B cell (primary cell): ENCODE measurements around the gene FAM107A. TPM values are rescaled to one million over a fixed set of nuclear protein-coding genes. Genes with fewer than 3 reads are reported as not detected.

Experiments
- ATAC-seq: fragments of 200-7000 bp; cut with Tn5 transposase; one replicate; pipeline ENCODE4 v1.10.0; 2021; ENCODE audit warnings: low read depth, mild to moderate bottlenecking, moderate number of reproducible peaks, moderate library complexity
- CTCF ChIA-PET: fragments of 350-600 bp; sonication (Branson Sonifier 250); formaldehyde crosslinking; loops from one replicate; lab custom pipeline; 2021; ENCODE audit warnings: antibody characterized with exemption, inconsistent platforms; lab: Charles Lee
- POLR2A ChIA-PET: fragments of 350-600 bp; sonication (Branson Sonifier 250); formaldehyde crosslinking; loops from one replicate; lab custom pipeline; 2021; ENCODE audit warnings: antibody characterized with exemption; lab: Charles Lee
- DNase-seq: peaks from one replicate; pipeline ENCODE4 v3.0.0; 2013
- H2AFZ ChIP-seq: 2 replicates; pipeline ENCODE4 v1.6.1; 2012; ENCODE audit warnings: mild to moderate bottlenecking, low read depth, low read length; ENCODE audit not compliant: insufficient read depth, poor library complexity, severe bottlenecking
- H3K27ac ChIP-seq, 2 donors: 1 replicate in 1 of 2; 2 replicates in 1 of 2; pipeline ENCODE4 v1.5.1; 2012 to 2013; ENCODE audit warnings: low read length in 2 of 2, mild to moderate bottlenecking in 2 of 2, moderate library complexity in 1 of 2
- H3K27me3 ChIP-seq, 4 experiments: fragments of 200-600 bp in 1 of 4; sonication (generic) in 1 of 4; replicated peaks in 1 of 4; 1 replicate in 2 of 4; 2 replicates in 2 of 4; pipeline versions ENCODE4 v1.6.1 to v1.7.0; 2013 to 2016; ENCODE audit warnings: low read length in 3 of 4, mild to moderate bottlenecking in 2 of 4, mixed read lengths in 1 of 4, moderate library complexity in 1 of 4; ENCODE audit not compliant: insufficient read depth in 4 of 4, control insufficient read depth in 3 of 4; ENCODE audit errors: control extremely low read depth in 1 of 4
- H3K36me3 ChIP-seq, 2 experiments: replicated peaks in 1 of 2; 1 replicate in 1 of 2; 2 replicates in 1 of 2; pipeline versions ENCODE4 v1.6.1 to v1.7.1; 2013; ENCODE audit warnings: low read length in 1 of 2; ENCODE audit not compliant: insufficient read depth in 2 of 2, control insufficient read depth in 1 of 2; ENCODE audit errors: control extremely low read depth in 1 of 2, extremely low read depth in 1 of 2
- H3K4me1 ChIP-seq, 2 donors: fragments of 200-600 bp in 1 of 2; sonication (generic) in 1 of 2; 1 replicate in 1 of 2; 2 replicates in 1 of 2; pipeline versions ENCODE4 v1.5.1 to v1.6.1; 2013 to 2017; ENCODE audit warnings: low read length in 2 of 2; ENCODE audit not compliant: control insufficient read depth in 2 of 2, insufficient read depth in 2 of 2
- H3K4me2 ChIP-seq: replicated peaks from 2 replicates; pipeline ENCODE3; 2012; ENCODE audit warnings: mild to moderate bottlenecking, low read depth, low read length; ENCODE audit not compliant: poor library complexity, severe bottlenecking
- H3K4me3 ChIP-seq, 5 experiments: fragments of 200-600 bp in 1 of 5; sonication (generic) in 1 of 5; 1 replicate in 3 of 5; 2 replicates in 2 of 5; pipeline versions ENCODE4 v1.5.1 to v1.7.0; 2011 to 2016; ENCODE audit warnings: low read length in 4 of 5, mild to moderate bottlenecking in 4 of 5, low read depth in 2 of 5, control low read depth in 1 of 5, moderate library complexity in 1 of 5; ENCODE audit not compliant: insufficient read depth in 1 of 5; ENCODE audit errors: control extremely low read depth in 1 of 5, extremely low read depth in 1 of 5
- H3K79me2 ChIP-seq: fragments of 200-600 bp; sonication (generic); one replicate; pipeline ENCODE4 v1.6.0; 2016; ENCODE audit warnings: low read length; ENCODE audit not compliant: control insufficient read depth, insufficient read depth
- H3K9ac ChIP-seq: fragments of 200-600 bp; sonication (generic); 2 replicates; pipeline ENCODE4 v1.6.1; 2017; ENCODE audit warnings: mild to moderate bottlenecking, low read length, moderate library complexity
- H3K9me3 ChIP-seq, 3 donors: one replicate each; pipeline versions ENCODE4 v1.6.1 to v1.7.1; 2013; ENCODE audit warnings: low read length in 2 of 3; ENCODE audit not compliant: control insufficient read depth in 2 of 3, insufficient read depth in 1 of 3; ENCODE audit errors: control extremely low read depth in 1 of 3
- H4K20me1 ChIP-seq: 2 replicates; pipeline ENCODE4 v1.6.0; 2012; ENCODE audit warnings: mild to moderate bottlenecking, low read length; ENCODE audit not compliant: insufficient read depth, control insufficient read depth, poor library complexity, severe bottlenecking
- H3K27ac Mint-ChIP-seq: one replicate; pipeline ENCODE4 v1.8.0; 2021; ENCODE audit warnings: mixed read lengths
- H3K27me3 Mint-ChIP-seq: one replicate; pipeline ENCODE4 v1.8.0; 2021; ENCODE audit warnings: mixed read lengths
- H3K4me1 Mint-ChIP-seq: one replicate; pipeline ENCODE4 v1.8.0; 2021; ENCODE audit warnings: mixed read lengths
- H3K4me3 Mint-ChIP-seq: one replicate; pipeline ENCODE4 v1.8.0; 2021; ENCODE audit warnings: mixed read lengths
- H3K9me3 Mint-ChIP-seq: one replicate; pipeline ENCODE4 v1.8.0; 2022; ENCODE audit warnings: mixed read lengths; ENCODE audit not compliant: insufficient read depth
- EZH2 ChIP-seq: IDR thresholded peaks from 2 replicates; pipeline ENCODE4 v1.6.1; 2012; ENCODE audit warnings: borderline replicate concordance, low read depth, mild to moderate bottlenecking, moderate library complexity, low read length; ENCODE audit not compliant: insufficient read depth, poor library complexity, severe bottlenecking
- WGBS: methylation state at CpG from one replicate; pipeline ENCODE4 v1.1.5; 2013; ENCODE audit warnings: missing lambda C conversion rate; ENCODE audit not compliant: insufficient coverage; 5-methylcytosine and 5-hydroxymethylcytosine counted together
- intact Hi-C: fragments of 100-400 bp; cut with micrococcal nuclease; formaldehyde crosslinking; loops from one replicate; pipeline ENCODE4 v1.10.0; 2022
- polyA plus RNA-seq: library from polyadenylated mRNA; depleted of rRNA; stranded (reverse); fragments of >200 nt; gene quantifications from 2 replicates; pipeline ENCODE4 v1.2.3, GENCODE V29; 2012
- total RNA-seq, 2 donors: library from RNA; stranded (reverse); fragments of 120-200 nt in 1 of 2; gene quantifications; 1 replicate in 1 of 2; 2 replicates in 1 of 2; pipeline versions ENCODE4 v1.2.3 to v1.2.4, GENCODE V29; 2013 to 2022
- TF ChIP-seq, protein P1 (sequence below): fragments of 200-600 bp; IDR thresholded peaks from one replicate; pipeline ENCODE4 v1.8.0; 2022; ENCODE audit warnings: antibody characterized with exemption, mild to moderate bottlenecking

FAM107A gene
- total and polyA plus RNA-seq, 2 donors (not counting 1 experiment from before 2014, with no cell fraction given), result not detected

- no peak overlapping the region for H3K4me3 Mint-ChIP-seq
- no peaks in the 10 kb centered on the region for H3K79me2 ChIP-seq
- no peak for TF ChIP-seq EZH2
- TF ChIP-seq, protein P1, sequence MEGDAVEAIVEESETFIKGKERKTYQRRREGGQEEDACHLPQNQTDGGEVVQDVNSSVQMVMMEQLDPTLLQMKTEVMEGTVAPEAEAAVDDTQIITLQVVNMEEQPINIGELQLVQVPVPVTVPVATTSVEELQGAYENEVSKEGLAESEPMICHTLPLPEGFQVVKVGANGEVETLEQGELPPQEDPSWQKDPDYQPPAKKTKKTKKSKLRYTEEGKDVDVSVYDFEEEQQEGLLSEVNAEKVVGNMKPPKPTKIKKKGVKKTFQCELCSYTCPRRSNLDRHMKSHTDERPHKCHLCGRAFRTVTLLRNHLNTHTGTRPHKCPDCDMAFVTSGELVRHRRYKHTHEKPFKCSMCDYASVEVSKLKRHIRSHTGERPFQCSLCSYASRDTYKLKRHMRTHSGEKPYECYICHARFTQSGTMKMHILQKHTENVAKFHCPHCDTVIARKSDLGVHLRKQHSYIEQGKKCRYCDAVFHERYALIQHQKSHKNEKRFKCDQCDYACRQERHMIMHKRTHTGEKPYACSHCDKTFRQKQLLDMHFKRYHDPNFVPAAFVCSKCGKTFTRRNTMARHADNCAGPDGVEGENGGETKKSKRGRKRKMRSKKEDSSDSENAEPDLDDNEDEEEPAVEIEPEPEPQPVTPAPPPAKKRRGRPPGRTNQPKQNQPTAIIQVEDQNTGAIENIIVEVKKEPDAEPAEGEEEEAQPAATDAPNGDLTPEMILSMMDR, result no peak
- H3K9ac ChIP-seq, result no peak overlapping the region
- H3K36me3 ChIP-seq, result no peaks in the 10 kb centered on the region
- peaks cover 3% of the 10 kb centered on the region for H3K27me3 Mint-ChIP-seq
- H4K20me1 ChIP-seq, result no peaks in the 10 kb centered on the region
- H3K9me3 ChIP-seq, result no peaks in the 10 kb centered on the region
- intact Hi-C loops, result no loop called here
- POLR2A ChIA-PET, result no interaction called here
- no peaks in the 10 kb centered on the region for H3K9me3 Mint-ChIP-seq
- H3K27ac ChIP-seq, result no peak overlapping the region
- H3K4me2 ChIP-seq, result no peak overlapping the region
- CTCF ChIA-PET, result interaction anchor here (1.1 to 2.5 kb wide), 2 partner anchors 8 to 54 kb away, joined by 4 to 9 read pairs; no protein-coding TSS in a partner anchor
- no peak for ATAC-seq
- no peaks in the 10 kb centered on the region for H3K4me1 Mint-ChIP-seq
- no peak overlapping the region for H2AFZ ChIP-seq
- 100% methylated on average over 2 of the region's 4 CpGs for WGBS
- no peak overlapping the region for H3K27ac Mint-ChIP-seq
- no peak overlapping the region for H3K4me3 ChIP-seq
- no peak for DNase-seq
- no peaks in the 10 kb centered on the region for H3K4me1 ChIP-seq
- H3K27me3 ChIP-seq, result no peaks in the 10 kb centered on the region
Observed at GRCh38 chr3:58622436-58622835, 45.2 kb upstream of the FAM107A start.

DNA sequence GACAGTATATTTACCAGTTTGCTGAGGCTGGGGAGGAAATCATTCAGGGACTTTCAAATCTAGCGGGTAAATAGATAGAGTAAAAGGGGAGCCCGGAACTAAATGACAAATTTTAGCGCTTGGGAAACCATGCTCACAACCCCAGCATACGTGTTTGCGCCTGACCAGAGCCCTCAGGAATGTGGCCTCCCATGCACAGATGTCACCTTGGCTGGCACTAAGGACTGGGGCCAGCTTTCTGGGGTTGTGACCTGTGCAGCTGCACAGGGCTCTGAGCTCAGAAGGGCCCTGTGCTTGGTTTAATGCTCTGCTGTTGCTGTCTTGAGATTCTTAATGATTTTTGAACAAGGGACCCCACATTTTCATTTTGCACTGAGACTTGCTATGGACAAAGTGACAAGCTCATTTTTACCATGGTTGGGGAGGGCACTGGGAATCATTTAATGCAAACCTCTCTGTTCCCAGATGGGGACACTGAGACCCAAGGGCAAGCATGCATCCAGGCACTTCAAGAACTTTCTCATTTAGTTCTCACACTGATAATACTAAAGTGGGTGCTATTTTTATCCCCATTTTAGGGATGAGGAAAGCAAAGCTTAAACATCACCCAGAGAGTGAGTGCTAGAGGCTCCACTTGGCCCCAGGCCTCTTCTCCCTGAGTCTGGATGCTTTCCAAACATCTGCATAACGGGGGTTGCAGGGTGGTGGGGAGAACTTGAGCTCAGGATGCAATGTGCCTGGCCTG, 44.1 kb upstream of the FAM107A start:
- Histone ChIP-seq H3K27ac (no peak overlapping the region), H3K27me3 (no peaks in the 10 kb centered on the region), H2AFZ (no peak overlapping the region), H3K4me1 (no peaks in the 10 kb centered on the region), H3K79me2 (no peaks in the 10 kb centered on the region), H3K4me2 (no peak overlapping the region), H3K9me3 (no peaks in the 10 kb centered on the region), H4K20me1 (no peaks in the 10 kb centered on the region), H3K36me3 (no peaks in the 10 kb centered on the region), H3K4me3 (no peak overlapping the region), H3K9ac (no peak overlapping the region)
- TF ChIP-seq, protein P1, result no peak
- no peak for TF ChIP-seq EZH2
- intact Hi-C loops, result no loop called here
- no peak overlapping the region for H3K4me3 Mint-ChIP-seq
- ATAC-seq, result no peak
- H3K27me3 Mint-ChIP-seq, result peaks cover 3% of the 10 kb centered on the region
- ChIA-PET POLR2A (no interaction called here), CTCF (interaction anchor here (2.5 kb wide), 1 partner anchor 9 kb away, joined by 9 read pairs; no protein-coding TSS in a partner anchor)
- H3K9me3 Mint-ChIP-seq, result no peaks in the 10 kb centered on the region
- H3K27ac Mint-ChIP-seq, result no peak overlapping the region
- DNase-seq, result no peak
- no peaks in the 10 kb centered on the region for H3K4me1 Mint-ChIP-seq
- WGBS, result 86% methylated on average over 6 of the region's 6 CpGs
